ENCODE results near the gene NBPF1.
A peak's percentile ranks its signal among the peaks of the same experiment; 100 is the strongest.
"Not testable (repeated sequence)": the region's sequence is repeated elsewhere in the genome, so short reads cannot be mapped to it uniquely, and the experiment has no call there.

NBPF1 gene

GRCh38 chr1:16614361-16615252 is 1.2 kb upstream of the NBPF1 start:
- TF ChIP-seq, protein P1, sequence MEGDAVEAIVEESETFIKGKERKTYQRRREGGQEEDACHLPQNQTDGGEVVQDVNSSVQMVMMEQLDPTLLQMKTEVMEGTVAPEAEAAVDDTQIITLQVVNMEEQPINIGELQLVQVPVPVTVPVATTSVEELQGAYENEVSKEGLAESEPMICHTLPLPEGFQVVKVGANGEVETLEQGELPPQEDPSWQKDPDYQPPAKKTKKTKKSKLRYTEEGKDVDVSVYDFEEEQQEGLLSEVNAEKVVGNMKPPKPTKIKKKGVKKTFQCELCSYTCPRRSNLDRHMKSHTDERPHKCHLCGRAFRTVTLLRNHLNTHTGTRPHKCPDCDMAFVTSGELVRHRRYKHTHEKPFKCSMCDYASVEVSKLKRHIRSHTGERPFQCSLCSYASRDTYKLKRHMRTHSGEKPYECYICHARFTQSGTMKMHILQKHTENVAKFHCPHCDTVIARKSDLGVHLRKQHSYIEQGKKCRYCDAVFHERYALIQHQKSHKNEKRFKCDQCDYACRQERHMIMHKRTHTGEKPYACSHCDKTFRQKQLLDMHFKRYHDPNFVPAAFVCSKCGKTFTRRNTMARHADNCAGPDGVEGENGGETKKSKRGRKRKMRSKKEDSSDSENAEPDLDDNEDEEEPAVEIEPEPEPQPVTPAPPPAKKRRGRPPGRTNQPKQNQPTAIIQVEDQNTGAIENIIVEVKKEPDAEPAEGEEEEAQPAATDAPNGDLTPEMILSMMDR (IDR thresholded peaks at IDR 0.05) = no peak
- Histone ChIP-seq H3K27ac (no peak overlapping the region), H3K4me3 (no peak overlapping the region)
- DNase-seq (ENCODE audit: low spot score) = peak; percentile 80

DNA sequence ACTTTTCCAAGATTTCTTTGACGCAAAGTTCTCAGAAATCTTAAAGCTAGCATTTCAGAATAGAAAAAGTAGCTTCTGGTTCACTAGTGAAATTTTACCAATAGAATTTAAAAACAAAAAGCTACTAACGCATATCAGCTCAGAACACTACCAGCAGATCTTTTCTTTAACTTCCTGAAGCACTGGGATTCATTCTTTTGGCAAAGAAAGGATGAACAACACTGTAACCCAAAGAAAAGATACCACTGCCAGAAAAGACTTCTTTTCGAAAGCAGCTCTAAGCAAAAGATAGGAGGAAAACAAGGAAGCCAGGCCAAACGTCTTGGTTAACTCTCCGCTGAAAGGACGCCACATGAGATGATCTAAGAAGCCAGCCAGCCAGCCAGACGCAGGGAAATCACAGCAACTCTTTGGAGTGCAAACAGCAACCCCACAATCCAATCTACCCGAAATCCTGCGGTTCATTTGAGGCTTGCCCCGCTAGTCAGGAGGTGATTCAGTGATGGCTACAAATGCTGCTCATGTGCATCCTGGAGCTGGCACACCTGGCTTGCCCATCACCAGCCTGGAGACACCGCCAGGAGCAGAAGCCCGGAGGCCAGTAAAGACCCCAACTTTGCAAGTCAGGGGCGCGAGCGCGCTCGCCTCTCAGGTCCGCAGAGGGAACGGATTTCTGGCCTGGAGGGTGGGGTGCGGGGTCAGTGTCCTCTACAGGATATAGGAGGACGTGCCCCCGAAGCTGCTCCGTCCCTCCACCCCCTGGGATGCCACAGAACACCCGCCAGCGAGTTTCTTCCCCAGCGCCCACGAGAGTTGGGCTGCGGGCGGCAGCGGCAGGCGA is 812 bp downstream of the NBPF1 start:
- peak; percentile 92 for DNase-seq (ENCODE audit: low spot score)
- H3K4me3 ChIP-seq = peak overlapping the region; percentile 70
- TF ChIP-seq, protein P1 (IDR thresholded peaks at IDR 0.05) = no peak
- peak overlapping the region; percentile 27 to 76 for H3K27ac ChIP-seq

DNA sequence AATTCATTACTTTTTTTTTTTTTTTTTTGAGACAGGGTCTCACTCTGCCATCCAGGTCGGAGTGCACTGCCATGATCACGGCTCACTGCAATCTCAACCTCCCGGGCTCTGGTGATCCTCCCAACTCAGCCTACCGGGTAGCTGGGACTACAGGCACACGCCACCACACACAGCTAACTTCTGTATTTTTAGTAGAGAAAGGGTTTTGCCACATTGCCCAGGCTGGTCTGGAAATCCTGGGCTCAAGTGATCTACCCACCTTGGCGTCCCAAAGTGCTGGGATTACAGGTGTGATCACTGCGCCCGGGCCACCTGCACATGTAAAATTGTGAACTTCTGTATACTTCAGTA is 1.4 kb downstream of the NBPF1 start:
- Histone ChIP-seq H3K4me3 (peak overlapping the region; percentile 70), H3K27ac (peak overlapping the region; percentile 27 to 76)
- DNase-seq (ENCODE audit: low spot score) = peak; percentile 77

DNA sequence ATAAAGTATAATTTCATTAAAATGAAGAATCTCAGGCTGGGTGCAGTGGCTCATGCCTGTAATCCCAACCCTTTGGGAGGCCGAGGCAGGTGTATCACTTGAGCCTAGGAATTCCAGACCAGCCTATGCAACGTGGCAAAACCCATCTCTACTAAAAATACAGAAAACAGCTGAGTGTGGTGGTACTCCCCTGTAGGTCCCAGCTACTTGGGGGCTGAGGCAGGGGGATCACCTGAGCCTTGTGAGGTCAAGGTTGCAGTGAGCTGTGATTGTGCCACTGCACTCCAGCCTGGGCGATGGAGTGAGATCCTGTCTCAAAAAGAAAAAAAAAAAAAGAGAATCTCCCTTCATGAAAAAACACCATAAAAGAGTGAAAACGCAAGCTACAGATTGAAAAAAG is 2.2 kb downstream of the NBPF1 start:
- not testable (repeated sequence) for DNase-seq (ENCODE audit: low spot score); H3K27ac ChIP-seq; H3K4me3 ChIP-seq

GRCh38 chr1:16610553-16610952 is 2.8 kb downstream of the NBPF1 start:
- DNase-seq (ENCODE audit: low spot score) = peak; percentile 28
- not testable (repeated sequence) for H3K27ac ChIP-seq, H3K4me3 ChIP-seq

DNA sequence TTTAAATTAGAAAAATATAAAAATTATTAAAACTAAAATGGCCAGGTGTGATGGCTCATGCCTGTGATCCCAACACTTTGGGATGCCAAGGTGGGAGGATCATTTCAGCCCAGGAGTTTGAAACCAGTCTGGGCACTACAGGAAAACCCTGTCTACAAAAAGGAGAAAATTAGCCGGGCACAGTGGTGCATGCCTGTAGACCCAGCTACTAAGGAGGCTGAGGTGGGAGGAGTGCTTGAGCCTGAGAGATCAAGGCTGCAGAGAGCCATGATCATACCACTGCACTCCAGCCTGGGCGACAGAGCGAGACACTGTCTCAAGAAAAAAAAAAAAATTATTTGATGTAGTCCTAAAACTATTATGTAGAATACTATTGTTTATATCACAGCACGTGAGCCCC is 3.6 kb downstream of the NBPF1 start:
- H3K4me3 ChIP-seq, H3K27ac ChIP-seq: not testable (repeated sequence)
- peak; percentile 45 for DNase-seq (ENCODE audit: low spot score)

- Histone ChIP-seq H3K27ac (no peak overlapping the region), H3K4me3 (no peak overlapping the region)
- DNase-seq (ENCODE audit: low spot score) = peak; percentile 67
- TF ChIP-seq, protein P1 (IDR thresholded peaks at IDR 0.05) = no peak
Measured at GRCh38 chr1:16608838-16609560, 4.4 kb downstream of the NBPF1 start.

DNA sequence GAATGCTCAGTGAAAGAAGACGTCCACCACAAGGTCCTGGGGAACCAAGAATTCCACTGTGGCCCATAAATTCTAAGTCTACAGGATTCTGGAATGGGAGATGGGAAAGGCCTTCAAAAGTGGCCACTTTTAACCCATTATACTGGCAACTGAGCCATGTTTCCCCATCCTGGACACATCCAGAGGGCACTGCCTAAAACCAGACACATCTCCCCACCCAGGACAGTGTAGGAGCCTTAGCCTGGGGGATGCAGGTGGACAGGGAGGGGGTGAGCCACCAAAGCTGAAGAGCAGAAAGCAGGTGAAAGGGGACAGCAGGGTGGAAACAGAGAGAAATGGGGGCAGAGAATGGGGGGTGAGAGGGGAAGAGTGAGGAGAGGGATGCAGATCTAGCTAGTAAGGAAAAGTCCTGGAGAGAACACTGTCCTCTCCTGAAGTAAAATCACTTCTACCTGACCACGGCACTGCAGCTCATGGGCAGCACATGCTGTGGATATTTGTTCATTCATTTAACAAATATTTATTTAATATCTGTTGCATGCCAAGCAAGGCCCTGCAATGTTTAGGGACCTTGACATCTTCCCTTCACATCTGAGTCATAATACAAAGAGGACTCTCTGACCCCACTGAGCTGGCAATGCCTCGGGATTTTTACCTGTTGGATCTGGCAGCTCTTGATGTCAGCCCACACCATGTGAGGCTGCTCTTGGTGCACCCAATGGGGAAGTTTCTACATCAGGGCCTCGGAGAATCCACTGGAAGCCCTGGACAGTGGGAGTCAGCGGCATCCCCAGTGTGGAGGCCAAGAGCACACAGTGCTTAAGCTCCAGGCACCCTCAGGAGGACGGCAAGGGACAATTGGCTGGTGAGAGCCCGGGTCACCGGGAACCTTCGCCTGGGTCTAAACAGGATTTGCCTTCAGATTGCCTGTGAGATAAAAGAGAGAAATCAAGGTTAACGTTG is 5.2 kb downstream of the NBPF1 start:
- not testable (repeated sequence) for H3K4me3 ChIP-seq, H3K27ac ChIP-seq
- peak; percentile 81 for DNase-seq (ENCODE audit: low spot score)

GRCh38 chr1:16607433-16607851 is 5.9 kb downstream of the NBPF1 start:
- H3K4me3 ChIP-seq = no peak overlapping the region
- no peak overlapping the region for H3K27ac ChIP-seq
- TF ChIP-seq, protein P1 (IDR thresholded peaks at IDR 0.05) = no peak
- peak; percentile 83 for DNase-seq (ENCODE audit: low spot score)

GRCh38 chr1:16606666-16607432 is 6.5 kb downstream of the NBPF1 start:
- H3K4me3 ChIP-seq = not testable (repeated sequence)
- DNase-seq (ENCODE audit: low spot score) = peak; percentile 60
- peak overlapping the region in 1 of 2 donors; percentile 11 for H3K27ac ChIP-seq

Measured in coronary artery (tissue), 2 donors.